HepG2 (cell line): Measurements from ENCODE around the gene CLIC5. TPM values are rescaled to one million over a fixed set of nuclear protein-coding genes. Genes with fewer than 3 reads are reported as not detected.

ENCODE experiments used
- ATAC-seq: fragments of 200-7000 bp; cut with Tn5 transposase; 3 replicates; pipeline ENCODE4 v1.9.1; 2020; ENCODE audit warnings: mild to moderate bottlenecking, moderate library complexity
- BruUV-seq: library from RNA; stranded (reverse); fragments of 400-500 nt; replicated peaks from 2 replicates; lab custom pipeline; 2021; lab: Mats Ljungman, UMichigan
- CTCF ChIA-PET: fragments of 300-600 bp; formaldehyde crosslinking; extraction: SDS; loops from one replicate; lab custom pipeline; 2021; ENCODE audit warnings: low total read pairs, inconsistent platforms, low intra/inter-chr PET ratio; lab: Yijun Ruan, JAX
- POLR2A ChIA-PET: fragments of 350-600 bp; sonication (Branson Sonifier 250); formaldehyde crosslinking; loops from one replicate; lab custom pipeline; 2020; ENCODE audit warnings: antibody characterized with exemption, inconsistent platforms; lab: Yijun Ruan, JAX
- DNase-seq: peaks from one replicate; pipeline ENCODE4 v3.0.0-alpha.2; 2015; ENCODE audit warnings: low spot score
- FAIRE-seq: peaks from 3 replicates; lab custom pipeline; 2011; peaks lifted over from hg19 to GRCh38; lab: Jason Lieb, UNC
- H2AFZ ChIP-seq: one replicate; pipeline ENCODE4 v1.6.1; 2011; ENCODE audit warnings: low read length, inconsistent platforms
- H3K27ac ChIP-seq: fragments of 300-600 bp; 3 replicates; pipeline ENCODE4 v1.8.0; 2011; ENCODE audit warnings: mixed run types, mild to moderate bottlenecking, mixed read lengths, low read length, inconsistent platforms; ENCODE audit not compliant: insufficient read depth; ENCODE audit errors: extremely low read length
- H3K27me3 ChIP-seq, 2 experiments: fragments of 200-600 bp in 1 of 2; 2 replicates in 1 of 2; 3 replicates in 1 of 2; pipeline versions ENCODE4 v1.6.0 to v1.8.0; 2011; ENCODE audit warnings: low read length in 2 of 2, mild to moderate bottlenecking in 2 of 2, moderate library complexity in 2 of 2, inconsistent platforms in 1 of 2; ENCODE audit not compliant: insufficient read depth in 2 of 2, control insufficient read depth in 1 of 2
- H3K36me3 ChIP-seq, 2 experiments: fragments of 200-600 bp in 1 of 2; replicated peaks in 1 of 2; 2 replicates in 1 of 2; 3 replicates in 1 of 2; pipeline versions ENCODE4 v1.5.1 to v1.8.0; 2011; ENCODE audit warnings: low read length in 2 of 2, inconsistent platforms in 1 of 2; ENCODE audit not compliant: insufficient read depth in 2 of 2, control insufficient read depth in 1 of 2
- H3K4me1 ChIP-seq: 2 replicates; pipeline ENCODE4 v1.5.1; 2012; ENCODE audit warnings: low read length, inconsistent platforms; ENCODE audit not compliant: insufficient read depth
- H3K4me2 ChIP-seq: 2 replicates; pipeline ENCODE4 v1.6.0; 2011; ENCODE audit warnings: low read depth, low read length, inconsistent platforms
- H3K4me3 ChIP-seq, 3 experiments: fragments of 200-600 bp in 1 of 3; sonication (generic), shearing (Covaris generic) in 1 of 3; replicated peaks in 1 of 3; 2 replicates each; pipeline ENCODE4 v1.5.1; 2011 to 2016; ENCODE audit warnings: low read length in 3 of 3, inconsistent platforms in 2 of 3, low read depth in 2 of 3, mild to moderate bottlenecking in 2 of 3, control low read depth in 1 of 3, mixed read lengths in 1 of 3; ENCODE audit not compliant: insufficient read depth in 1 of 3
- H3K79me2 ChIP-seq: one replicate; pipeline ENCODE4 v1.6.1; 2011; ENCODE audit warnings: low read length, inconsistent platforms; ENCODE audit not compliant: insufficient read depth
- H3K9ac ChIP-seq: 2 replicates; pipeline ENCODE4 v1.6.0; 2011; ENCODE audit warnings: mild to moderate bottlenecking, low read depth, low read length, inconsistent platforms; ENCODE audit not compliant: insufficient read depth
- H3K9me3 ChIP-seq: 2 replicates; pipeline ENCODE4 v1.5.1; 2012; ENCODE audit warnings: mild to moderate bottlenecking, low read length
- H4K20me1 ChIP-seq: 2 replicates; pipeline ENCODE4 v1.6.0; 2011; ENCODE audit warnings: inconsistent platforms, mild to moderate bottlenecking, low read length, moderate library complexity; ENCODE audit not compliant: insufficient read depth
- ARNTL ChIP-seq: sonication (generic); formaldehyde crosslinking; IDR thresholded peaks from 2 replicates; pipeline ENCODE4 v1.4.0; 2020; ENCODE audit warnings: mild to moderate bottlenecking, missing genetic modification reagents
- CREB1 ChIP-seq, 2 experiments: fragments of 450-650 bp in 1 of 2; IDR thresholded peaks; 2 replicates each; pipeline ENCODE4 v1.6.1; 2016 to 2017; ENCODE audit warnings: control low read depth in 1 of 2, mild to moderate bottlenecking in 1 of 2, missing compliant biosample characterization in 1 of 2, missing genetic modification characterization in 1 of 2
- DMAP1 ChIP-seq: IDR thresholded peaks from 2 replicates; pipeline ENCODE4 v1.6.1; 2016
- MIXL1 ChIP-seq: IDR thresholded peaks from 2 replicates; pipeline ENCODE4 v1.6.1; 2016
- MXI1 ChIP-seq: IDR thresholded peaks from 3 replicates; pipeline ENCODE4 v1.6.1; 2012; ENCODE audit warnings: low read depth, low read length, inconsistent platforms, borderline replicate concordance
- NCOA1 ChIP-seq: sonication (generic); formaldehyde crosslinking; IDR thresholded peaks from 2 replicates; pipeline ENCODE4 v1.9.0; 2021; ENCODE audit warnings: missing genetic modification reagents
- PRDM15 ChIP-seq: sonication (generic); formaldehyde crosslinking; IDR thresholded peaks from 2 replicates; pipeline ENCODE4 v1.4.0; 2020; ENCODE audit warnings: missing genetic modification reagents
- REPIN1 ChIP-seq: sonication (generic); formaldehyde crosslinking; IDR thresholded peaks from 2 replicates; pipeline ENCODE4 v1.8.0; 2022; ENCODE audit warnings: missing genetic modification reagents, low read depth, mild to moderate bottlenecking, borderline replicate concordance
- SMAD1 ChIP-seq: sonication (generic); formaldehyde crosslinking; IDR thresholded peaks from 2 replicates; pipeline ENCODE4 v1.4.0; 2020; ENCODE audit warnings: missing genetic modification reagents, low read depth, mild to moderate bottlenecking, borderline replicate concordance
- SP1 ChIP-seq, 2 experiments: fragments of 450-650 bp in 1 of 2; sonication (generic) in 1 of 2; formaldehyde crosslinking in 1 of 2; IDR thresholded peaks; 2 replicates each; pipeline versions ENCODE4 v1.4.0 to v1.6.1; 2016 to 2020; ENCODE audit warnings: missing genetic modification reagents in 1 of 2
- SP5 ChIP-seq: IDR thresholded peaks from 2 replicates; pipeline ENCODE4 v1.6.1; 2016; ENCODE audit warnings: low read depth, borderline replicate concordance
- TAF1 ChIP-seq: sonication (generic); formaldehyde crosslinking; IDR thresholded peaks from 2 replicates; pipeline ENCODE4 v1.4.0; 2020; ENCODE audit warnings: missing genetic modification reagents
- XRCC5 ChIP-seq: fragments of 200-400 bp; formaldehyde crosslinking; optimal IDR thresholded peaks from 2 replicates; pipeline ENCODE3; 2017; ENCODE audit warnings: mild to moderate bottlenecking, low read length
- ZFP62 ChIP-seq: sonication (generic); formaldehyde crosslinking; IDR thresholded peaks from 2 replicates; pipeline ENCODE4 v1.4.0; 2020; ENCODE audit warnings: missing genetic modification reagents
- ZNF546 ChIP-seq: sonication (generic); formaldehyde crosslinking; conservative IDR thresholded peaks from 2 replicates; pipeline ENCODE4 v1.8.1; 2023; ENCODE audit warnings: mild to moderate bottlenecking, missing genetic modification reagents
- WGBS: methylation state at CpG from one replicate; pipeline ENCODE4 v1.1.6; 2017; ENCODE audit warnings: low lambda C conversion rate; 5-methylcytosine and 5-hydroxymethylcytosine counted together
- in situ Hi-C: cut with HindIII; loops from 2 replicates; pipeline ENCODE4 v1.10.0; 2017; ENCODE audit warnings: low pct_unique_long_range_greater_than_20kb; ENCODE audit not compliant: extremely low pct_ligation_motif_present
- intact Hi-C: fragments of 100-400 bp; cut with micrococcal nuclease; formaldehyde crosslinking; loops from one replicate; pipeline ENCODE4 v1.10.0; 2022; ENCODE audit not compliant: unreplicated experiment
- polyA plus RNA-seq, 8 experiments: library from polyadenylated mRNA; depleted of rRNA in 3 of 8; stranded (reverse) in 7 of 8; unstranded in 1 of 8; fragments of >200 nt; fragmentation: Illumina TruSeq in 4 of 8; extraction: Trizol in 4 of 8; gene quantifications; 2 replicates each; pipeline versions ENCODE4 v1.2.1 to v1.2.3, GENCODE V29; 2011 to 2016; ENCODE audit warnings: low read depth in 4 of 8, missing spikeins in 1 of 8, mixed read lengths in 1 of 8; ENCODE audit not compliant: insufficient read depth in 1 of 8
- total RNA-seq, 5 experiments: library from RNA; depleted of rRNA; stranded (reverse); fragments of >200 nt; fragmentation: Illumina TruSeq; extraction: Trizol; gene quantifications; 2 replicates each; pipeline ENCODE4 v1.2.3, GENCODE V29; 2016; ENCODE audit warnings: low read depth in 1 of 5

Gene CLIC5
- total and polyA plus RNA-seq, 2 of the 13 experiments (the other 11 are each of a cell fraction or from before 2014, with no cell fraction given): not detected

DNA sequence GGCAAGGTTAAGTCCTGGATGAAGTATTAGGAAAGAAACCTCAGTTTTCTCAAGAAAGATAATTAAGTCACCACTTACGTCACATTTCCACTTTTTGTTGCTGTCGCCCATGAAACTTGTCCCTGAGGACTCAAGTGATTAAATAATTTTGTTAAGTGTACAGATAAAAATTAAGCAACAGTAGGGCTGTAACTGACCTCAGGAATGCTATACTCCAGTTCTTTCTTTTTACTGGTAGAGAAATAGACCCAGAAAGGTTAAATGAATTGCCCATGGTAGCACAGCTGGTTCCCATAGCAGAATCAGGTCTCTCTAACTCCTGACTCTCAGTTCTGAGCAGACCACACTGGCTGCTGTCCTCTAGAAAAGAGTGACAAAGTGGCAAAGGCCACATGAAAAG is 54.5 kb downstream of the CLIC5 start:
- H3K27me3 ChIP-seq: 0 out of 5 replicates have a peak, but pooled peaks cover 0 to 4% of the 10 kb centered on the region in 2 experiments
- in situ Hi-C loops (no loop called here), intact Hi-C loops (no loop called here)
- H3K9ac ChIP-seq: no peak overlapping the region
- H3K27ac ChIP-seq: no peak overlapping the region
- ATAC-seq (no peak), FAIRE-seq (no peak), DNase-seq (no peak)
- no peaks in the 10 kb centered on the region for H3K79me2 ChIP-seq
- H3K36me3 ChIP-seq: no peaks in the 10 kb centered on the region
- no peak for TF ChIP-seq SP1 (IDR thresholded peaks at IDR 0.05)
- TF ChIP-seq SP1 (CRISPR knock-in tag; IDR thresholded peaks at IDR 0.05): no peak
- TF ChIP-seq CREB1 (IDR thresholded peaks at IDR 0.05): peak; percentile 42; the same call in 1 of the 2 replicates
- no peak for TF ChIP-seq CREB1 (CRISPR knock-in tag; IDR thresholded peaks at IDR 0.05)
- no peak overlapping the region for H3K4me3 ChIP-seq
- POLR2A ChIA-PET: no interaction called here
- no TSS peak for BruUV-seq
- no peak overlapping the region for H3K4me2 ChIP-seq
- no peaks in the 10 kb centered on the region for H4K20me1 ChIP-seq
- no peaks in the 10 kb centered on the region for H3K9me3 ChIP-seq
- H2AFZ ChIP-seq: no peak overlapping the region
- no peaks in the 10 kb centered on the region for H3K4me1 ChIP-seq
- 21% methylated on average over 2 of the region's 2 CpGs for WGBS
- CTCF ChIA-PET: no interaction called here

DNA sequence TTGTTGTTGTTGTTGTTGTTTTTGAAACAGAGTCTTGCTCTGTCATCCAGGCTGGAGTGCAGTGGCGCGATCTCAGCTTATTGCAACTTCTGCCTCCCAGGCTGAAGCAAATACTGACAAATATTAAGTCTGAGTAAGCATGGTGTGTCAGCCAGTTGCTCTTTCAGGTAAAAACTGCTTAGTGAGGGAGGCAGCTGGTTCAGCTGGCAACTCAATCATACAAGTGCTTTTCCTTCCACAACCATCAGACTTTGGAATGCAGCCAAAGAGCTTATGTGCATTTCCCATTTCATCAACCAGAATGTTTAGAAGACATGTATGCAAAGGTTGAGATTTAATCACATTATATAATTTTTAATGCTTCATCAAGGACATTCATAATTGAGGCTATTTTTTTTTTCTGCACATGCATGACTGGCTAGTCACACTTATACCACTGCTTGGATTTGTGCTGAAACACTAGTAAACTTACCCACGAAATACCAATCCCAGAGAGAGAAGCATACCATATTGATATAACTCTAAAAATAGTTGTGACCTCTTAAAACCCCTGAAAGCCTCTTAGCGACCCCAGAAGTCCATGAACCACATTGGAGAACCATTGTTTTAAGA is 56.0 kb downstream of the CLIC5 start:
- H3K36me3 ChIP-seq: no peaks in the 10 kb centered on the region
- ChIA-PET CTCF (no interaction called here), POLR2A (no interaction called here)
- no TSS peak for BruUV-seq
- no peak for ATAC-seq
- H3K27me3 ChIP-seq: 0 out of 5 replicates have a peak, but pooled peaks cover 0 to 8% of the 10 kb centered on the region in 2 experiments
- no peaks in the 10 kb centered on the region for H3K79me2 ChIP-seq
- no peak overlapping the region for H3K4me2 ChIP-seq
- H3K27ac ChIP-seq: no peak overlapping the region
- H3K4me3 ChIP-seq: no peak overlapping the region
- TF ChIP-seq PRDM15 (CRISPR knock-in tag) (no peak), MXI1 (no peak), MIXL1 (no peak), ARNTL (CRISPR knock-in tag) (no peak), REPIN1 (no peak), XRCC5 (no peak), SMAD1 (CRISPR knock-in tag) (no peak), SP5 (no peak), ZFP62 (CRISPR knock-in tag) (no peak), TAF1 (CRISPR knock-in tag) (no peak), NCOA1 (CRISPR knock-in tag) (no peak), ZNF546 (CRISPR knock-in tag) (no peak), DMAP1 (CRISPR knock-in tag) (no peak)
- H4K20me1 ChIP-seq: no peaks in the 10 kb centered on the region
- no peak for FAIRE-seq
- no peak overlapping the region for H3K9ac ChIP-seq
- in situ Hi-C loops: no loop called here
- WGBS: 32% methylated on average over 4 of the region's 4 CpGs
- no peaks in the 10 kb centered on the region for H3K4me1 ChIP-seq
- DNase-seq: no peak
- no peak overlapping the region for H2AFZ ChIP-seq
- no peaks in the 10 kb centered on the region for H3K9me3 ChIP-seq
- intact Hi-C loops: no loop called here
